Hepatocyte (in vitro differentiated cells): ENCODE data around the gene MTURN. TPM values are rescaled to one million over a fixed set of nuclear protein-coding genes. Genes with fewer than 3 reads are reported as not detected.

Experiments
- DNase-seq: peaks from one replicate; pipeline ENCODE4 v3.0.0-alpha.2; 2016; ENCODE audit warnings: low spot score
- H2AFZ ChIP-seq: fragments of 200-600 bp; sonication (generic); 2 replicates; pipeline ENCODE4 v1.6.0; 2016; ENCODE audit warnings: antibody characterized with exemption, mild to moderate bottlenecking
- H3K27ac ChIP-seq: fragments of 200-600 bp; sonication (generic); 2 replicates; pipeline ENCODE4 v1.5.1; 2016; ENCODE audit warnings: mild to moderate bottlenecking
- H3K27me3 ChIP-seq: fragments of 200-600 bp; sonication (generic); 2 replicates; pipeline ENCODE4 v1.6.1; 2016
- H3K36me3 ChIP-seq: fragments of 200-600 bp; sonication (generic); replicated peaks from 2 replicates; pipeline ENCODE4 v1.5.1; 2016; ENCODE audit warnings: low read depth; ENCODE audit not compliant: insufficient read depth
- H3K4me1 ChIP-seq: fragments of 200-600 bp; sonication (generic); 2 replicates; pipeline ENCODE4 v1.5.1; 2016; ENCODE audit warnings: mild to moderate bottlenecking, moderate library complexity; ENCODE audit not compliant: insufficient read depth
- H3K4me2 ChIP-seq: fragments of 200-600 bp; sonication (generic); 2 replicates; pipeline ENCODE4 v1.6.0; 2016
- H3K4me3 ChIP-seq: fragments of 200-600 bp; sonication (generic); 2 replicates; pipeline ENCODE4 v1.5.1; 2016; ENCODE audit warnings: mild to moderate bottlenecking
- H3K79me2 ChIP-seq: fragments of 200-600 bp; sonication (generic); 2 replicates; pipeline ENCODE4 v1.6.0; 2017; ENCODE audit warnings: mild to moderate bottlenecking
- H3K9me2 ChIP-seq: fragments of 200-600 bp; sonication (generic); replicated peaks from 2 replicates; pipeline ENCODE4 v1.6.0; 2017; ENCODE audit warnings: mild to moderate bottlenecking; ENCODE audit not compliant: insufficient read depth
- H3K9me3 ChIP-seq: fragments of 200-600 bp; sonication (generic); 2 replicates; pipeline ENCODE4 v1.5.1; 2016; ENCODE audit warnings: low read depth, mild to moderate bottlenecking
- H4K20me1 ChIP-seq: fragments of 200-600 bp; sonication (generic); 2 replicates; pipeline ENCODE4 v1.6.0; 2016; ENCODE audit warnings: mild to moderate bottlenecking; ENCODE audit not compliant: insufficient read depth, poor library complexity, severe bottlenecking
- EZH2 ChIP-seq: fragments of 200-600 bp; sonication (generic); IDR thresholded peaks from 2 replicates; pipeline ENCODE4 v1.6.1; 2016; ENCODE audit warnings: antibody characterized with exemption, mild to moderate bottlenecking, borderline replicate concordance
- EZH2phosphoT487 ChIP-seq: fragments of 200-600 bp; sonication (generic); IDR thresholded peaks from one replicate; pipeline ENCODE4 v1.6.1; 2018; ENCODE audit warnings: antibody characterized with exemption, mild to moderate bottlenecking, low read depth, moderate library complexity; ENCODE audit not compliant: unreplicated experiment, severe bottlenecking
- WGBS: methylation state at CpG from one replicate; pipeline ENCODE4 v1.1.6; 2016; ENCODE audit warnings: low lambda C conversion rate; ENCODE audit errors: missing lambda C conversion rate; 5-methylcytosine and 5-hydroxymethylcytosine counted together
- polyA plus RNA-seq: library from polyadenylated mRNA; unstranded; fragments of >200 nt; fragmentation: Nextera tagmentation; extraction: Ambion mirVana; gene quantifications from 2 replicates; pipeline ENCODE4 v1.2.1, GENCODE V29; 2016
- total RNA-seq: library from RNA; depleted of rRNA; stranded (reverse); fragments of >200 nt; gene quantifications from 2 replicates; pipeline ENCODE4 v1.2.3, GENCODE V29; 2014
- TF ChIP-seq, protein P1 (sequence below): fragments of 200-600 bp; sonication (generic); IDR thresholded peaks from 2 replicates; pipeline ENCODE4 v1.5.1; 2016; ENCODE audit warnings: antibody characterized with exemption, mild to moderate bottlenecking; ENCODE audit not compliant: poor library complexity

The MTURN gene
- total and polyA plus RNA-seq, 2 experiments from 2014 or later, result 4.5 to 14.5 TPM

GRCh38 chr7:30113144-30113543 is 21.6 kb upstream of the MTURN start:
- no peaks in the 10 kb centered on the region for H3K27me3 ChIP-seq
- H4K20me1 ChIP-seq, result no peaks in the 10 kb centered on the region
- H3K9me2 ChIP-seq, result no peaks in the 10 kb centered on the region
- H2AFZ ChIP-seq, result no peak overlapping the region
- no peak for DNase-seq
- H3K9me3 ChIP-seq, result no peaks in the 10 kb centered on the region
- no peak overlapping the region for H3K4me2 ChIP-seq
- H3K27ac ChIP-seq, result no peak overlapping the region
- H3K4me3 ChIP-seq, result no peak overlapping the region
- no peaks in the 10 kb centered on the region for H3K79me2 ChIP-seq
- TF ChIP-seq EZH2phosphoT487 (no peak), EZH2 (no peak)
- TF ChIP-seq, protein P1, sequence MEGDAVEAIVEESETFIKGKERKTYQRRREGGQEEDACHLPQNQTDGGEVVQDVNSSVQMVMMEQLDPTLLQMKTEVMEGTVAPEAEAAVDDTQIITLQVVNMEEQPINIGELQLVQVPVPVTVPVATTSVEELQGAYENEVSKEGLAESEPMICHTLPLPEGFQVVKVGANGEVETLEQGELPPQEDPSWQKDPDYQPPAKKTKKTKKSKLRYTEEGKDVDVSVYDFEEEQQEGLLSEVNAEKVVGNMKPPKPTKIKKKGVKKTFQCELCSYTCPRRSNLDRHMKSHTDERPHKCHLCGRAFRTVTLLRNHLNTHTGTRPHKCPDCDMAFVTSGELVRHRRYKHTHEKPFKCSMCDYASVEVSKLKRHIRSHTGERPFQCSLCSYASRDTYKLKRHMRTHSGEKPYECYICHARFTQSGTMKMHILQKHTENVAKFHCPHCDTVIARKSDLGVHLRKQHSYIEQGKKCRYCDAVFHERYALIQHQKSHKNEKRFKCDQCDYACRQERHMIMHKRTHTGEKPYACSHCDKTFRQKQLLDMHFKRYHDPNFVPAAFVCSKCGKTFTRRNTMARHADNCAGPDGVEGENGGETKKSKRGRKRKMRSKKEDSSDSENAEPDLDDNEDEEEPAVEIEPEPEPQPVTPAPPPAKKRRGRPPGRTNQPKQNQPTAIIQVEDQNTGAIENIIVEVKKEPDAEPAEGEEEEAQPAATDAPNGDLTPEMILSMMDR, result no peak
- H3K4me1 ChIP-seq, result no peaks in the 10 kb centered on the region
- H3K36me3 ChIP-seq, result peaks cover 3% of the 10 kb centered on the region

DNA sequence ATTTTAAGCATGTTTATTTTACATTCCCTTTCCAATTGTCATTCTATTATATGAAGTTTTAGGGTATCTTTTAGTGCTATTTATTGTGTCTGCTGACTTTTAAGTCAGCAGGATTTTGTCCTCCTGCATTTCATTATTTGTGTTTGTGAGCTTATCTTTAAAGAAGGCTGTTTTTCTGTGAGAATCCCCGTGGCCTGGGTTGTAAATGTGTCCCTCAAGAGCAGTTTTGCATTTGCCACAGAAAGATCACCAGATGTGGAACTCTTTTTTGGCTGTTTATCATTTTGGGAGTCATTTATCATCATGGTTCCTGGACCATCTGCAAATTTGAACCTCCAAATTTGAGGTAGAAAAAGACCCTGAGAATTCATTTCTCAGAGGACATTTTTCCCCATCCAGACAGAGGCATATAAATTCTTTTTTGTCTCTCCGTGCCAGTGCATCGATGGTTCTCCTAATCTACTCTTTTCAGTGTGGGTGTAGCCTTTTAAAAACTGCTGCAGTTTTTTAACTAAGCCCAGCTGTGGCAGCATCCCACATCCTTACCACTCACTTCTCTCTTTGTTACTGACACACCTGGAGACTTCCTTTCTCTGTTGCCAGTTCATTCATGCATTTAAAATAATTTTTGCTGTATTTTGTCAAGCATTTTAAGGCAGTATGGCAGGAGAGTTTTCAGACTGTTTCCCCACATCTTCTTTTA is 20.1 kb upstream of the MTURN start:
- DNase-seq, result no peak
- H3K27ac ChIP-seq, result no peak overlapping the region
- no peak overlapping the region for H2AFZ ChIP-seq
- no peaks in the 10 kb centered on the region for H4K20me1 ChIP-seq
- no peaks in the 10 kb centered on the region for H3K9me2 ChIP-seq
- no peak overlapping the region for H3K4me3 ChIP-seq
- H3K9me3 ChIP-seq, result no peaks in the 10 kb centered on the region
- TF ChIP-seq, protein P1, result no peak
- TF ChIP-seq EZH2phosphoT487 (no peak), EZH2 (no peak)
- H3K4me1 ChIP-seq, result no peaks in the 10 kb centered on the region
- no peaks in the 10 kb centered on the region for H3K79me2 ChIP-seq
- peaks cover 3% of the 10 kb centered on the region for H3K36me3 ChIP-seq
- H3K4me2 ChIP-seq, result no peak overlapping the region
- 69% methylated on average over 3 of the region's 3 CpGs for WGBS
- no peaks in the 10 kb centered on the region for H3K27me3 ChIP-seq

- no peak overlapping the region for H3K4me3 ChIP-seq
- DNase-seq, result no peak
- H4K20me1 ChIP-seq, result no peaks in the 10 kb centered on the region
- no peak overlapping the region for H2AFZ ChIP-seq
- no peaks in the 10 kb centered on the region for H3K9me2 ChIP-seq
- WGBS, result 86% methylated on average over 34 of the region's 34 CpGs
- no peak overlapping the region for H3K4me2 ChIP-seq
- H3K27ac ChIP-seq, result no peak overlapping the region
- no peaks in the 10 kb centered on the region for H3K79me2 ChIP-seq
- H3K27me3 ChIP-seq, result no peaks in the 10 kb centered on the region
- H3K4me1 ChIP-seq, result no peaks in the 10 kb centered on the region
- peaks cover 3% of the 10 kb centered on the region for H3K36me3 ChIP-seq
- TF ChIP-seq, protein P1, result no peak
- TF ChIP-seq EZH2 (no peak), EZH2phosphoT487 (no peak)
- H3K9me3 ChIP-seq, result no peaks in the 10 kb centered on the region
Observed at GRCh38 chr7:30115709-30116297, 19.0 kb upstream of the MTURN start.
